OCI-LY1 (cell line): Measurements from ENCODE around the gene RBMS1.

ENCODE experiments used
- H2AFZ ChIP-seq: fragments of 200-600 bp; sonication (generic), shearing (Covaris generic); 2 replicates; pipeline ENCODE4 v1.6.0; 2014; ENCODE audit warnings: antibody characterized with exemption, mild to moderate bottlenecking, low read length
- H3F3A ChIP-seq: fragments of 200-600 bp; sonication (generic), shearing (Covaris generic); 2 replicates; pipeline ENCODE4 v1.6.0; 2014; ENCODE audit warnings: mild to moderate bottlenecking, antibody characterized with exemption, low read length, moderate library complexity; ENCODE audit not compliant: insufficient read depth
- H3K27ac ChIP-seq: fragments of 200-600 bp; sonication (generic); 2 replicates; pipeline ENCODE4 v1.5.1; 2014; ENCODE audit warnings: low read length, mixed run types, mild to moderate bottlenecking, low read depth; ENCODE audit not compliant: poor library complexity, severe bottlenecking
- H3K27me3 ChIP-seq: fragments of 200-600 bp; sonication (generic); 2 replicates; pipeline ENCODE4 v1.6.0; 2014; ENCODE audit warnings: antibody characterized with exemption, mild to moderate bottlenecking, low read length, moderate library complexity; ENCODE audit not compliant: insufficient read depth
- H3K36me3 ChIP-seq: fragments of 200-600 bp; sonication (generic); 2 replicates; pipeline ENCODE4 v1.6.1; 2014; ENCODE audit warnings: mild to moderate bottlenecking, antibody characterized with exemption, low read length, moderate library complexity, mixed read lengths; ENCODE audit not compliant: insufficient read depth
- H3K4me1 ChIP-seq: fragments of 200-600 bp; sonication (generic); 2 replicates; pipeline ENCODE4 v1.5.1; 2014; ENCODE audit warnings: mild to moderate bottlenecking, low read length, moderate library complexity; ENCODE audit not compliant: insufficient read depth, severe bottlenecking
- H3K4me2 ChIP-seq: fragments of 200-600 bp; sonication (generic), shearing (Covaris generic); 2 replicates; pipeline ENCODE4 v1.6.1; 2014; ENCODE audit warnings: low read length
- H3K4me3 ChIP-seq: fragments of 200-600 bp; sonication (generic); 2 replicates; pipeline ENCODE4 v1.5.1; 2014; ENCODE audit warnings: low read length, low read depth, mild to moderate bottlenecking, mixed read lengths; ENCODE audit not compliant: poor library complexity, severe bottlenecking
- H3K79me2 ChIP-seq: fragments of 200-600 bp; shearing (Covaris generic); 2 replicates; pipeline ENCODE4 v1.6.1; 2016; ENCODE audit warnings: mixed run types, low read length, mixed read lengths; ENCODE audit not compliant: insufficient read depth
- H3K9ac ChIP-seq: fragments of 200-600 bp; sonication (generic), shearing (Covaris generic); 2 replicates; pipeline ENCODE4 v1.6.1; 2014; ENCODE audit warnings: mild to moderate bottlenecking, low read length, mixed read lengths
- H3K9me2 ChIP-seq: fragments of 200-600 bp; sonication (generic), shearing (Covaris generic); 2 replicates; pipeline ENCODE4 v1.6.1; 2014; ENCODE audit warnings: low read depth, mild to moderate bottlenecking, low read length, mixed read lengths
- H3K9me3 ChIP-seq: fragments of 200-600 bp; shearing (Covaris generic); 2 replicates; pipeline ENCODE4 v1.6.1; 2014; ENCODE audit warnings: low read length, mixed read lengths
- H4K20me1 ChIP-seq: fragments of 200-600 bp; sonication (generic), shearing (Covaris generic); 2 replicates; pipeline ENCODE4 v1.6.0; 2016; ENCODE audit warnings: mild to moderate bottlenecking, low read length; ENCODE audit not compliant: insufficient read depth
- EZH2 ChIP-seq: fragments of 200-600 bp; sonication (generic), shearing (Covaris generic); IDR thresholded peaks from 2 replicates; pipeline ENCODE4 v1.8.0; 2017; ENCODE audit warnings: borderline replicate concordance, mixed run types, mild to moderate bottlenecking, antibody characterized with exemption, low read length, moderate library complexity, mixed read lengths
- TF ChIP-seq, protein P1 (sequence below): fragments of 200-600 bp; sonication (generic), shearing (Covaris generic); IDR thresholded peaks from 2 replicates; pipeline ENCODE4 v1.5.1; 2017; ENCODE audit warnings: mild to moderate bottlenecking, antibody characterized with exemption, low read length, moderate library complexity, mixed read lengths

The RBMS1 gene

DNA sequence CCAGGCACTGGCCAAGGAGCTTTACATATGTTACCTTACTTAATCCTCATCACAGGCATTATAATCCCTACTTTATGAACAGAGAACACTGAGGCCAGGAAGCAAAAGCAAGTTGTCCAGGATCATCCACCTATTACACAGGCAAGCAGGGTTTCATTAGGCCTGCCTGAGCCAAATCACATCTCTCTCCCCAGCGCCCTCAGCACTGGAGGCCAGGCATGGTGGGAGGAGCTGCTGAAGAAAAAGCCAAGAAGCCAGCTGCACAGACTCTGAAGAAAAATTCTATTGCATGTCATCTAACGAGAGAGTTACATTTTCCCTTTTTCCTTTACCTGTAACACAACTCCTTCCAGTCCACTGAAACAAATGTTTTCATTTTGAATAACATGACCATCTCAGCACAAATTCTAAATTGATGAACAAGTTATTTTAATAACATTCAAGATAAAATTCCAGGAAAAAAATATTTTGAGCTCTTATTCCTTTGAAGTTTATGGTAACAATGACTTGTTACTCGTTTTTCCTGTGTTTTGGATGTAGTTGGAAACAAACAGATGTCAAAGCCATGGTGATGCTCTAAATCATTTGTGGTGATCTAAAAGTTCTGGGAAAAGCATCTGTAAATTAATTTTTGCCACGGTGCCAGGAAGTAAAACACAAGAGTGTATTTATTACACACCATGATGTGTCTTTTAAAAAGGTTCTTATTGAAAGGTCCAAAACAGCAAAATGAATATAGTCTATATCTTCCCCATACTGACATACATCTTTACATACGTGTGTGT, 154.5 kb downstream of the RBMS1 start:
- Histone ChIP-seq H3K79me2 (no peaks in the 10 kb centered on the region), H3K36me3 (no peaks in the 10 kb centered on the region), H3K4me3 (no peak overlapping the region), H3K27me3 (no peaks in the 10 kb centered on the region), H3F3A (no peaks in the 10 kb centered on the region), H3K9ac (no peak overlapping the region), H3K27ac (no peak overlapping the region), H4K20me1 (no peaks in the 10 kb centered on the region), H3K9me2 (no peaks in the 10 kb centered on the region), H3K4me2 (no peak overlapping the region), H3K4me1 (no peaks in the 10 kb centered on the region), H2AFZ (no peak overlapping the region), H3K9me3 (no peaks in the 10 kb centered on the region)
- TF ChIP-seq, protein P1, sequence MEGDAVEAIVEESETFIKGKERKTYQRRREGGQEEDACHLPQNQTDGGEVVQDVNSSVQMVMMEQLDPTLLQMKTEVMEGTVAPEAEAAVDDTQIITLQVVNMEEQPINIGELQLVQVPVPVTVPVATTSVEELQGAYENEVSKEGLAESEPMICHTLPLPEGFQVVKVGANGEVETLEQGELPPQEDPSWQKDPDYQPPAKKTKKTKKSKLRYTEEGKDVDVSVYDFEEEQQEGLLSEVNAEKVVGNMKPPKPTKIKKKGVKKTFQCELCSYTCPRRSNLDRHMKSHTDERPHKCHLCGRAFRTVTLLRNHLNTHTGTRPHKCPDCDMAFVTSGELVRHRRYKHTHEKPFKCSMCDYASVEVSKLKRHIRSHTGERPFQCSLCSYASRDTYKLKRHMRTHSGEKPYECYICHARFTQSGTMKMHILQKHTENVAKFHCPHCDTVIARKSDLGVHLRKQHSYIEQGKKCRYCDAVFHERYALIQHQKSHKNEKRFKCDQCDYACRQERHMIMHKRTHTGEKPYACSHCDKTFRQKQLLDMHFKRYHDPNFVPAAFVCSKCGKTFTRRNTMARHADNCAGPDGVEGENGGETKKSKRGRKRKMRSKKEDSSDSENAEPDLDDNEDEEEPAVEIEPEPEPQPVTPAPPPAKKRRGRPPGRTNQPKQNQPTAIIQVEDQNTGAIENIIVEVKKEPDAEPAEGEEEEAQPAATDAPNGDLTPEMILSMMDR, result no peak

DNA sequence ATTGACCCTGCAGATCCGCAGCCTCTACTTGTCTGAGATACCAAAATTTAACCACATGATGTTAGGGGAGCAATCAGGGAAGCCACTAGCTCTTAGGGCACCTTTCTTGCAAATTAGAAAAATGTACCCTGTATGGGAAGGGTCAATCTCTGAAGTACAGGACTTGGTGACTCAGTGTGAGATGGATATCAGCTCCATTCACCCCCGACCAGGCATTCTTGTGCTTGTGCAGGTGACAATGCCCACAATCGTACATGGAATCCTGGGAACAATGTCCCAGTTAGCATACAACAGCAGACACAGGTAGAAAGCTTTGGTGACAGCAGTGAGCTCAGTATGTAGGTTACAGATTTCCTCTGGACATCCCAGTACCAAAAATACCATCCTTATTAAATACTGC, 155.9 kb downstream of the RBMS1 start:
- H3K4me1 ChIP-seq, result no peaks in the 10 kb centered on the region
- H3K9me2 ChIP-seq, result no peaks in the 10 kb centered on the region
- no peaks in the 10 kb centered on the region for H4K20me1 ChIP-seq
- H3F3A ChIP-seq, result no peaks in the 10 kb centered on the region
- H3K4me2 ChIP-seq, result no peak overlapping the region
- no peaks in the 10 kb centered on the region for H3K36me3 ChIP-seq
- no peaks in the 10 kb centered on the region for H3K9me3 ChIP-seq
- no peak overlapping the region for H2AFZ ChIP-seq
- TF ChIP-seq, protein P1, result no peak
- no peak for TF ChIP-seq EZH2
- H3K79me2 ChIP-seq, result no peaks in the 10 kb centered on the region
- H3K27ac ChIP-seq, result no peak overlapping the region
- no peaks in the 10 kb centered on the region for H3K27me3 ChIP-seq
- no peak overlapping the region for H3K4me3 ChIP-seq
- H3K9ac ChIP-seq, result no peak overlapping the region

DNA sequence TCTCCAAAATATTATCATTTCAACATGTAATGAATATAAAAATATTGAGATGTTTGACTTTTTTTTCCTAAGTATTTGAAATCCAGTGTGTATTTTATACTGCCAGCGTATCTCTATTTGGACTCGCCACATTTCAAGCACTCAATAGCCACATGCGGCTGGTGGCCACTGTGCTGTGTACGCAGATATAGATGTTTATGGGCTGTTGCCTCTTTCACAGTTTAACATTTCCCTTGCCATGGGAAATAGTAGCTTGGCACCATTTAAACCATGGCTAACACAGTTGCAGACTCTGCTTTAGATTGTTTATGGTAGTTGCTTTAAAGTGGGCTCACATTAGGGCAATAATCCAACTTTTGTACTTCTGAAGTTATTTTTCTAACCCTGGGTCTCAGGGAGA, 157.0 kb downstream of the RBMS1 start:
- Histone ChIP-seq H4K20me1 (no peaks in the 10 kb centered on the region), H3K9me2 (no peaks in the 10 kb centered on the region), H3F3A (no peaks in the 10 kb centered on the region), H3K4me2 (no peak overlapping the region), H2AFZ (no peak overlapping the region), H3K27me3 (no peaks in the 10 kb centered on the region), H3K9ac (no peak overlapping the region), H3K9me3 (no peaks in the 10 kb centered on the region), H3K4me3 (no peak overlapping the region), H3K36me3 (no peaks in the 10 kb centered on the region), H3K79me2 (no peaks in the 10 kb centered on the region), H3K4me1 (no peaks in the 10 kb centered on the region), H3K27ac (no peak overlapping the region)
- TF ChIP-seq, protein P1, result no peak
- no peak for TF ChIP-seq EZH2
